Natural killer cell treated with Interleukin-12 subunit alpha and Interleukin-12 subunit beta and Interleukin-15 and Interleukin-18, amount 100 ng/mL, for 72 hours (primary cell): ENCODE measurements around the gene PARVB. TPM values are rescaled to one million over a fixed set of nuclear protein-coding genes. Genes with fewer than 3 reads are reported as not detected.

ENCODE experiments used
- ATAC-seq, 2 donors: fragments of 150-1000 bp; cut with Tn5 transposase in 1 of 2; sonication (Bioruptor Pico), chemical (Tn5 transposase) in 1 of 2; 2 replicates each; pipeline ENCODE4 v1.10.0; 2021
- DNase-seq: peaks from one replicate; pipeline ENCODE4 v3.0.0; 2022; ENCODE audit warnings: low spot score
- H3K27ac Mint-ChIP-seq, 2 donors: 1 replicate in 1 of 2; 2 replicates in 1 of 2; pipeline ENCODE4 v1.8.0; 2022; ENCODE audit warnings: mixed read lengths in 2 of 2, mild to moderate bottlenecking in 1 of 2, moderate library complexity in 1 of 2
- H3K27me3 Mint-ChIP-seq, 2 donors: 1 replicate in 1 of 2; 2 replicates in 1 of 2; pipeline ENCODE4 v1.8.0; 2022; ENCODE audit warnings: mixed read lengths in 2 of 2
- H3K36me3 Mint-ChIP-seq: one replicate; pipeline ENCODE4 v1.8.0; 2022; ENCODE audit warnings: mixed read lengths
- H3K4me1 Mint-ChIP-seq, 2 donors: 1 replicate in 1 of 2; 2 replicates in 1 of 2; pipeline ENCODE4 v1.8.0; 2022; ENCODE audit warnings: low read depth in 2 of 2, mixed read lengths in 2 of 2, mild to moderate bottlenecking in 1 of 2
- H3K4me3 Mint-ChIP-seq: one replicate; pipeline ENCODE4 v1.8.0; 2022; ENCODE audit warnings: mixed read lengths
- H3K9me3 Mint-ChIP-seq: 2 replicates; pipeline ENCODE4 v1.8.0; 2022; ENCODE audit warnings: mixed read lengths
- total RNA-seq, 2 donors: library from RNA; stranded (reverse); gene quantifications; one replicate each; pipeline ENCODE4 v1.2.3, GENCODE V29; 2022

Gene PARVB
- total RNA-seq, 2 donors from 2014 or later = 16.9 to 61.3 TPM

GRCh38 chr22:44116331-44116730, 92.2 kb downstream of the PARVB start:
- DNase-seq = no peak
- no peaks in the 10 kb centered on the region for H3K36me3 Mint-ChIP-seq
- H3K27ac Mint-ChIP-seq = no peak overlapping the region
- H3K4me1 Mint-ChIP-seq = peaks cover 0 to 3% of the 10 kb centered on the region in 2 donors
- no peaks in the 10 kb centered on the region for H3K9me3 Mint-ChIP-seq
- no peak for ATAC-seq
- H3K4me3 Mint-ChIP-seq = no peak overlapping the region
- H3K27me3 Mint-ChIP-seq = no peaks in the 10 kb centered on the region

GRCh38 chr22:44116755-44117684, 92.9 kb downstream of the PARVB start:
- Mint-ChIP-seq H3K36me3 (no peaks in the 10 kb centered on the region), H3K27me3 (no peaks in the 10 kb centered on the region), H3K4me3 (no peak overlapping the region), H3K4me1 (peaks cover 0 to 3% of the 10 kb centered on the region in 2 donors), H3K27ac (no peak overlapping the region), H3K9me3 (no peaks in the 10 kb centered on the region)
- peak; percentile 13 to 28 for ATAC-seq
- DNase-seq = no peak

- no peak for ATAC-seq
- no peak for DNase-seq
- no peaks in the 10 kb centered on the region for H3K9me3 Mint-ChIP-seq
- H3K27me3 Mint-ChIP-seq = peaks cover 0 to 3% of the 10 kb centered on the region in 2 donors
- H3K4me3 Mint-ChIP-seq = no peak overlapping the region
- no peak overlapping the region for H3K27ac Mint-ChIP-seq
- peaks cover 0 to 3% of the 10 kb centered on the region in 2 donors for H3K4me1 Mint-ChIP-seq
- H3K36me3 Mint-ChIP-seq = no peaks in the 10 kb centered on the region
Observed at GRCh38 chr22:44117746-44118145, 93.6 kb downstream of the PARVB start.

DNA sequence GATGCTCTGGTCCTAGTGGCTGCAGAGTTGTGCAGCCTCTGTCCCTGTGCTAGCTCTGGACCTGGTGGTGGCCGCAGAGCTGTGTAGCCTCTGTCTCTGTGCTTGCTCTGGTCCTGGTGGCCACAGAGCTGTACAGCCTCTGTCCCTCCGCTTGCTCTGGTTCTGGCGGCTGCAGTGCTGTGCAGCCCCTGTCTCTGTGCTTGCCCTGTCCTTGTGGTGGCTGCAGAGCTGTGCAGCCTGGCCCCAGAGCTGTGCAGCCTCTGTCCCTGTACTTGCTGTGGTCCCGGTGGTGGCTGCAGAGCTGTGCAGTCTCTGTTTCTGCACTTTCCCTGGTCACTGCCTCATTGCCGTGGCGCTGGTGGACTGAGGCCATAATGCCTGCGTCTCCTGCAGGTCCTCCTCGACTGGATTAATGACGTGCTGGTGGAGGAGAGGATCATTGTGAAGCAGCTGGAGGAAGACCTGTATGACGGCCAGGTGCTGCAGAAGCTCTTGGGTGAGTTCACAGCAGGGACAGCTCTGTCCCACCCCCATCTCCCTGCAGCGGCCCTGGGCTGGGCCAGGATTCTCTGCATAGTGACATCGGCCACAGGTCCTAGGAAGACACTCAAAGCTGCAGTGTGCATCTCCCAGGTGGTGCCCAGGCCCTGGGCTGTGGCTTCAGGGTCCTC, 94.7 kb downstream of the PARVB start:
- Mint-ChIP-seq H3K27me3 (peaks cover 0 to 3% of the 10 kb centered on the region in 2 donors), H3K4me3 (no peak overlapping the region), H3K36me3 (no peaks in the 10 kb centered on the region), H3K4me1 (peaks cover 0 to 3% of the 10 kb centered on the region in 2 donors), H3K27ac (no peak overlapping the region), H3K9me3 (no peaks in the 10 kb centered on the region)
- ATAC-seq (peak; percentile 32 to 43), DNase-seq (no peak)

DNA sequence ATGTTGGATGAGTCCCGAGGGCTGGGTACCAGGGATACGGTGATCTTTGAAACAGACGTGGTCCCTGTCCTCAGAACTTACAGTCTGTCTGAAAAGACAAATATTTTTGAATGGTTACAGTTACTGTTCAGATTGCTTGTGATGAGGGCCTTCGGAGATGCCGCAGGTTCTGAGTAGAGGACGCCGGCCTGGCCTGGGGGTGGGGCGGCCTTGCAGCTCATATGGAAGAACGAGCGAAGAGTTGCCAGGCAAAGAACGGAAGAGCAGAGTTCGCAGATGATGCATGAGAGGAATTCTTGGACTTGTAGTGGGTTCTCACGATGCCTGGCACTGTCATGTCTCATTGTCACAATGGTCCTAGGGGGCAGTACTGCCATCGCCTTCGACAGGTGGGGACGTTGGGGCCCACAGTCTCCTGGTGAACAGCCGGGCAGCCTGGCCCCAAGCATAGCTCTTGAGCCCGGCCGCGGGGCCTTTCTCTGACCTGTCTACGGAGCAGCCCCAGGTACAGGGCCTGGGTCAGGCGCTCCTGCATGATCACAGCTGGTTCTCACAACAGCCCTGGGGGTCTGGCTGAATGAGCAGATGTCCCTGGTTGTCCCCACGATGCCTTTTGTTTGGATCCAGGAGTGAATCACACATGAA, 95.7 kb downstream of the PARVB start:
- no peaks in the 10 kb centered on the region for H3K36me3 Mint-ChIP-seq
- H3K4me3 Mint-ChIP-seq = no peak overlapping the region
- H3K4me1 Mint-ChIP-seq = peaks cover 0 to 3% of the 10 kb centered on the region in 2 donors
- peaks cover 0 to 3% of the 10 kb centered on the region in 2 donors for H3K27me3 Mint-ChIP-seq
- DNase-seq (no peak), ATAC-seq (no peak)
- no peaks in the 10 kb centered on the region for H3K9me3 Mint-ChIP-seq
- H3K27ac Mint-ChIP-seq = no peak overlapping the region

DNA sequence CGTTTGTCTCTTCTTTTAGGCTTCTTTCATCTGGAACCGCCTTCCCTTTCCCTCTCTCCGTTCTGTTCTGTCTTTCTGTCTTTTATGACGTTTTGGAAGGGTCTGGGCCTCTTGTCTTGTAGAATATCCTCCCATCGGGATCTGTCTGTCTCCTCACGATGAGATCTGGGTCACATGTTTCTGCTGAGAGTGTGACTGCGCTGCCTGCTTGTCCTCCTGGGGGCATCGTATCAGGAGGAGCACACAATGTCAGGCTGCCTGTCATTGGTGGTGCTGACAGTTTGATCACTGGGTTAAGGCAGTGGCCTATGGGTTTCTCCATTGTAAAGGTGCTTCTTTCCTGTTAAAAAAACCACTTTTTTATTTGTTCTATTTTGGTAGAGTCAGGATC, 96.2 kb downstream of the PARVB start:
- Mint-ChIP-seq H3K4me1 (peaks cover 0 to 3% of the 10 kb centered on the region in 2 donors), H3K9me3 (no peaks in the 10 kb centered on the region), H3K27me3 (peaks cover 0 to 3% of the 10 kb centered on the region in 2 donors), H3K27ac (no peak overlapping the region), H3K4me3 (no peak overlapping the region), H3K36me3 (no peaks in the 10 kb centered on the region)
- ATAC-seq (no peak), DNase-seq (no peak)

DNA sequence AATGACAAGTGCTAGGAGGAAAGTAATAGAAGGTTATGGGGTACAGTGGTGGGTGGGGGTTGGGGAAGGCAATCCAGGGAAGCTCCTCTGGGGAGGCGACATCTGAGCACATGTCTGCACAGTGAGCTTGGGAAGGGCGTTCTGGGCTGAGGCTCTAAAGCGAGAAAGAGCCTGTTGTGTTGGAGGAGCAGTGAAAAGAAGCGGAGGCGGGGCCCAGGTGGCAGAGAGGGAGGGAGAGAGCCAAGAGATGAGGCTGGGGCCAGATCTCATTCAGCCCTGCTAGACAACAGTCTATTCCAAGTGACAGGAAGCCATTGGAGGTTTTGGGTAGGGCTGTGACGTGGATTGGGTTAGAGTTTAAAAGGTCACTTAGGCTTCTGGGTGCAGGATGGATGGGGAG, 101.3 kb downstream of the PARVB start:
- H3K27ac Mint-ChIP-seq = no peak overlapping the region

DNA sequence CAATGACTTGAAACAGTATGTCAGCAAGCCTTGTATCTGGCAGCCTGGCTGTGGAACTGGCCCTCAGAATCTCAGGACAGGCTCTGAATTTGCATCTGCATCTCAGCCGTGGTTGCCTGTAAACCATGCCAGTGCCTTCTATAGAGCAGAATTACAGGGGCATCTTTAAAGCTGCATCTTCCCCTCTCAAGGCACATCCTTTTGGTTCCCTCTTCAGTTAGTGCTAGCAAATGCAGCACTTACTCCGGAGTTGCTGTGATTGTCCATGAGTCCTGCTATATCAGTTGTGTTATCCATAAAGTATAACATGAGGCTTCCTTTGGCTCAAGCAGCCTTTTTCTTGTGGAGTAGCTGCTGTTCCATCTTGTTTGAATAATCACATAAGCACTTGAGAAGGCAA, 102.7 kb downstream of the PARVB start:
- DNase-seq = no peak
- Mint-ChIP-seq H3K4me3 (no peak overlapping the region), H3K27ac (no peak overlapping the region), H3K27me3 (peaks cover 0 to 6% of the 10 kb centered on the region in 2 donors), H3K36me3 (peaks cover 11% of the 10 kb centered on the region), H3K9me3 (peaks cover 6% of the 10 kb centered on the region), H3K4me1 (peaks cover 4% of the 10 kb centered on the region in 2 donors)
- no peak for ATAC-seq

More for the DNA sequence above, 101.3 kb downstream of the PARVB start:
- DNase-seq (no peak), ATAC-seq (no peak)
- peaks cover 6% of the 10 kb centered on the region for H3K9me3 Mint-ChIP-seq
- peaks cover 0 to 3% of the 10 kb centered on the region in 2 donors for H3K27me3 Mint-ChIP-seq
- no peak overlapping the region for H3K4me3 Mint-ChIP-seq
- H3K36me3 Mint-ChIP-seq = peaks cover 11% of the 10 kb centered on the region
- peaks cover 4% of the 10 kb centered on the region in 2 donors for H3K4me1 Mint-ChIP-seq

- no peak overlapping the region for H3K27ac Mint-ChIP-seq
- peaks cover 11% of the 10 kb centered on the region for H3K36me3 Mint-ChIP-seq
- ATAC-seq = no peak
- peaks cover 6% of the 10 kb centered on the region for H3K9me3 Mint-ChIP-seq
- no peak overlapping the region for H3K4me3 Mint-ChIP-seq
- peaks cover 4% of the 10 kb centered on the region in 2 donors for H3K4me1 Mint-ChIP-seq
- no peak for DNase-seq
- peaks cover 0 to 3% of the 10 kb centered on the region in 2 donors for H3K27me3 Mint-ChIP-seq
Observed at GRCh38 chr22:44127356-44127755, 103.3 kb downstream of the PARVB start.

GRCh38 chr22:44128958-44129618, 105.0 kb downstream of the PARVB start:
- DNase-seq (no peak), ATAC-seq (no peak)
- peaks cover 4 to 9% of the 10 kb centered on the region in 2 donors for H3K4me1 Mint-ChIP-seq
- H3K4me3 Mint-ChIP-seq = no peak overlapping the region
- peaks cover 0 to 3% of the 10 kb centered on the region in 2 donors for H3K27me3 Mint-ChIP-seq
- no peak overlapping the region for H3K27ac Mint-ChIP-seq
- peaks cover 6% of the 10 kb centered on the region for H3K9me3 Mint-ChIP-seq
- peaks cover 11% of the 10 kb centered on the region for H3K36me3 Mint-ChIP-seq

- Mint-ChIP-seq H3K4me3 (no peak overlapping the region), H3K4me1 (peaks cover 4 to 11% of the 10 kb centered on the region in 2 donors), H3K36me3 (peaks cover 11% of the 10 kb centered on the region), H3K9me3 (peaks cover 6% of the 10 kb centered on the region), H3K27ac (no peak overlapping the region), H3K27me3 (peaks cover 0 to 3% of the 10 kb centered on the region in 2 donors)
- DNase-seq (no peak), ATAC-seq (no peak)
Observed at GRCh38 chr22:44129619-44129976, 105.5 kb downstream of the PARVB start.

DNA sequence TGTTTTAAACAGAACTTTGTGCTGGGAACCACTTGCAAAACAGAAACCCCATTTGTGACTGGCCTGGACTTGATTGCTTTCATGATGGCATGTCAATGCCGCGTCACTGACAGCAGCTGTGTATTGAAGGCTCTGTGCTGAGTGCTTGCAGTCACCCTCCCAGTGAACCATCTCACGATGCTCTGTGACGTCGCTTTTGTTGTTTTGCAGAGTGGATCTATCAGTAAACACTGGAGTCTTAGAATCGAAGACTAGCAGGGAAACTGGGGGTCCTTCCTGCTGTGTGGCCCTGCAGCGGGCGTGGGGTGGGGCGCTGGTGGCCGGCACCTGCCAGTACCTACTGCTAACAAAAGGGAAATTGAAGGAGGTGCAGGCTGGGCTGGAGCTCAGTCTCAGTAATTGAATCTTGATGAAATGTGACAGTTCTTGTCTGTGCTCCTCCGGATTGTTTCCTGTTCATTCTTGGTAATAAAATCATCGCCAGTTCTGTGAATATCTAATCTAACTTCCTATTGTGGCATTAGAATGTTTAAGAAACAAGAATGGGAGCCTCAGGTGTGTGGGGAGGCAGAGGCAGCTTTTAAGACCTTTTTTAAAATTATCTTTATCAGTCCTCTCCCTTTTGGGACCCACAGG, 106.1 kb downstream of the PARVB start:
- ATAC-seq (no peak), DNase-seq (no peak)
- Mint-ChIP-seq H3K27me3 (peaks cover 0 to 3% of the 10 kb centered on the region in 2 donors), H3K36me3 (peaks cover 11% of the 10 kb centered on the region), H3K4me1 (peaks cover 4 to 11% of the 10 kb centered on the region in 2 donors), H3K9me3 (peaks cover 6% of the 10 kb centered on the region), H3K27ac (no peak overlapping the region), H3K4me3 (no peak overlapping the region)

DNA sequence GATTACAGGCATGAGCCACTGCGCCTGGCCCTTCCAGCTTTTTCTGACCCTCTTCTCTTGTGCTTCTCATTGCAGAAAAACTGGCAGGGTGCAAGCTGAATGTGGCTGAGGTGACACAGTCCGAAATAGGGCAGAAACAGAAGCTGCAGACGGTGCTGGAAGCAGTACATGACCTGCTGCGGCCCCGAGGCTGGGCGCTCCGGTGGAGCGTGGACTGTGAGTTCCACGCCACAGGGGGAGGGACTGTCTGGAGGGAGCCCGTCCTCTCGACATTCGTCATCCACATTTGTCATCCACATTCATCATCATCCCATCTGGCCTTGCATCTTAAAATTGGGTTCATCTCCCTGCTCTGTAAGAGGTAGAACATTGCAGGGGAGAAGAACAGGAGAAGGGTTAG, 107.3 kb downstream of the PARVB start:
- Mint-ChIP-seq H3K9me3 (peaks cover 7% of the 10 kb centered on the region), H3K27me3 (peaks cover 0 to 6% of the 10 kb centered on the region in 2 donors), H3K27ac (no peak overlapping the region), H3K4me1 (peaks cover 4 to 11% of the 10 kb centered on the region in 2 donors), H3K4me3 (no peak overlapping the region), H3K36me3 (peaks cover 16% of the 10 kb centered on the region)
- no peak for ATAC-seq
- DNase-seq = no peak
